Omental fat pad (tissue), 4 donors: ENCODE results near the gene SHISA7. TPM values are rescaled to one million over a fixed set of nuclear protein-coding genes. Genes with fewer than 3 reads are reported as not detected.
A peak's percentile ranks its signal among the peaks of the same experiment; 100 is the strongest.

ENCODE experiments used
- ATAC-seq: fragments of 150-250 bp; one replicate; pipeline ENCODE4 v1.9.1; 2016; ENCODE audit warnings: mild to moderate bottlenecking, moderate library complexity; ENCODE audit not compliant: low FRiP score
- DNase-seq: peaks from one replicate; pipeline ENCODE4 v3.0.0-alpha.2; 2019; ENCODE audit warnings: low spot score
- CTCF ChIP-seq, 3 donors: fragments of 450-650 bp; IDR thresholded peaks; one replicate each; pipeline ENCODE4 v1.5.1; 2016 to 2017; ENCODE audit warnings: antibody characterized with exemption in 3 of 3, mild to moderate bottlenecking in 3 of 3, moderate library complexity in 2 of 3
- total RNA-seq, 4 donors: library from RNA; depleted of rRNA; stranded (reverse); fragments of >200 nt; gene quantifications; one replicate each; pipeline ENCODE4 v1.1.0, GENCODE V29; 2016

SHISA7 gene
- total RNA-seq, 4 donors from 2014 or later = not detected

DNA sequence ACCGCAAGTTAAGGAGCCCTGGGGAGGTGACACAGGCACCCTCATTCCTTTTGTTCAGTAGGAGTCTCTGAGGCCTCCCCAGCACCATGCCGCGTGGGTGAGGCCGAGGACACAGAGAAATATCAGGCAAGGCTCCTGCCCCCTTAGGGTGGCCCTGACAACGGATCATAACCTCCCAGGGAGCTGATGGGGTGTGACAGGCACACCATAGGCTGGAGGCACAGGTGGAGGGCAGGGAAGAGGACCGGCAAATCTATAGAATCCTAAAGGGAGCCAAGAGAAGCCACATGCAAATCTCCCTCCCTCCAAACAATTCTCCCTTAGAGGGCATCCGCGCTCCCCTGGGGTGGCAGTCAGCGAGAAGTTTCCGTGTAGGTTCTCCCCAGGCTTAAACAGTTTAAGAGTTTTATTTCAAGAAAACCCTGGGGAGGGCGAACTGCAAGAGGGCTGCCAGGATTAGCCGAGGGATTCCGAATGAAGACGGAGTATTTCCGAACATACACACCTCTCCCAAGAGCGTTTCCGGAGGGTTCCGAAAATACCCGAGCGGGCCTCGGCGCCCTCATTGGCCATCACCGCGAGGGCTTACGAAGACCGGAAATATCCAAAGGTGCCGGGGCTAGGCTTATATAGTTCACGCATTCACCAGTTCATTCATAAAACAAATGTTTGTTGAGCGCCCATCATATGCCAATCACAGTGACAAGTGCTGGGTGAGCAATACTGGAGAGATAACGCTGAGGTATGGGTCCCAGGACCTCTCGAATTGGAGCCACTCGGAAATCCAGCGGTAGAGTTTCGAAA is 58.0 kb downstream of the SHISA7 start:
- peak; percentile 91 for DNase-seq
- TF ChIP-seq CTCF (IDR thresholded peaks at IDR 0.05) = no peak
- peak; percentile 78 for ATAC-seq

GRCh38 chr19:55384131-55384919 is 58.8 kb downstream of the SHISA7 start, which contains the start of gene TMEM238:
TSS of gene TMEM238 (minus strand) at chr19:55384292. CDS start at chr19:55384259, 33 bp downstream.
- no peak for TF ChIP-seq CTCF (IDR thresholded peaks at IDR 0.05)
- ATAC-seq = peak; percentile 1
- no peak for DNase-seq

- ATAC-seq = peak; percentile 39
- DNase-seq = no peak
- no peak for TF ChIP-seq CTCF (IDR thresholded peaks at IDR 0.05)
Observed at GRCh38 chr19:55383279-55384130, 59.6 kb downstream of the SHISA7 start.

- TF ChIP-seq CTCF (IDR thresholded peaks at IDR 0.05) = no peak
- ATAC-seq (no peak), DNase-seq (no peak)
Observed at GRCh38 chr19:55382522-55383054, 60.5 kb downstream of the SHISA7 start.

DNA sequence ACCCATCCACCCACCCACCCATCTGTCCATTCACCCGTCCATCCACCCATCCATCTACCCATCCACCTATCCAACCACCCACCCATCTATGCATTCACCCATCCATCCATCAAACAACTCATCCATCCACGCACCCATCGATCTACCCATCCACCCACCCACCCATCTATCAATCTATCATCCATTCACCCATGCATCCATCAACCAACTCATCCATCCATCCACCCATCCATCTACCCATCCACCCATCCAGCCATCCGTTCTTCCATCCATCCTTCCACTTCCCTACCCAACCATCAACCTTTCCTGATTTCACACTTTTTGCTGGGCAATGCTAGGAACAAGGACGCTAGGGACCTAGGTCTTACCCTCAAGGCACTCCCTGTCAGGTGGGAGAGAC is 61.1 kb downstream of the SHISA7 start:
- no peak for TF ChIP-seq CTCF (IDR thresholded peaks at IDR 0.05)
- DNase-seq (no peak), ATAC-seq (no peak)

GRCh38 chr19:55379174-55379573 is 63.9 kb downstream of the SHISA7 start:
- ATAC-seq (no peak), DNase-seq (no peak)

More at GRCh38 chr19:55379174-55379573, 63.9 kb downstream of the SHISA7 start:
- no peak for TF ChIP-seq CTCF (IDR thresholded peaks at IDR 0.05)
